GM18909 (cell line): ENCODE results near the gene COL6A1.
"Not testable (repeated sequence)": the region's sequence is repeated elsewhere in the genome, so short reads cannot be mapped to it uniquely, and the experiment has no call there.

Source experiments
- ATAC-seq: cut with Tn5 transposase; IDR thresholded peaks from one replicate; pipeline ENCODE4 v1.9.1; 2021; ENCODE audit warnings: mild to moderate bottlenecking; ENCODE audit not compliant: unreplicated experiment, poor library complexity

Gene COL6A1

GRCh38 chr21:46039891-46040660 is 58.5 kb downstream of the COL6A1 start:
- ATAC-seq = no peak

GRCh38 chr21:46040707-46041106 is 59.1 kb downstream of the COL6A1 start:
- no peak for ATAC-seq

GRCh38 chr21:46041183-46041582 is 59.6 kb downstream of the COL6A1 start:
- no peak for ATAC-seq

- no peak for ATAC-seq
These were observed 63.6 kb downstream of the COL6A1 start for GRCh38 chr21:46045154-46045553.

- ATAC-seq = no peak
These were observed 64.9 kb downstream of the COL6A1 start for GRCh38 chr21:46046471-46046870.

- not testable (repeated sequence) for ATAC-seq
These were observed 65.3 kb downstream of the COL6A1 start for GRCh38 chr21:46046906-46047305.

- ATAC-seq = no peak
These were observed 67.6 kb downstream of the COL6A1 start for GRCh38 chr21:46048926-46049889.

GRCh38 chr21:46049890-46050667 is 68.5 kb downstream of the COL6A1 start:
- ATAC-seq = no peak

- no peak for ATAC-seq
These were observed 69.3 kb downstream of the COL6A1 start for GRCh38 chr21:46050668-46051378.

GRCh38 chr21:46051379-46051770 is 69.8 kb downstream of the COL6A1 start:
- ATAC-seq = no peak

- no peak for ATAC-seq
These were observed 70.5 kb downstream of the COL6A1 start for GRCh38 chr21:46051821-46052675.

- no peak for ATAC-seq
These were observed 71.4 kb downstream of the COL6A1 start for GRCh38 chr21:46052703-46053651.

- no peak for ATAC-seq
These were observed 72.5 kb downstream of the COL6A1 start for GRCh38 chr21:46054031-46054430.

GRCh38 chr21:46054451-46054881 is 72.9 kb downstream of the COL6A1 start:
- ATAC-seq = no peak
